GM18861 (cell line): Measurements from ENCODE around the gene ELP6.
"Not testable (repeated sequence)": the region's sequence is repeated elsewhere in the genome, so short reads cannot be mapped to it uniquely, and the experiment has no call there.

ENCODE experiments used
- ATAC-seq: cut with Tn5 transposase; IDR thresholded peaks from one replicate; pipeline ENCODE4 v1.9.1; 2021; ENCODE audit not compliant: unreplicated experiment

ELP6 gene

DNA sequence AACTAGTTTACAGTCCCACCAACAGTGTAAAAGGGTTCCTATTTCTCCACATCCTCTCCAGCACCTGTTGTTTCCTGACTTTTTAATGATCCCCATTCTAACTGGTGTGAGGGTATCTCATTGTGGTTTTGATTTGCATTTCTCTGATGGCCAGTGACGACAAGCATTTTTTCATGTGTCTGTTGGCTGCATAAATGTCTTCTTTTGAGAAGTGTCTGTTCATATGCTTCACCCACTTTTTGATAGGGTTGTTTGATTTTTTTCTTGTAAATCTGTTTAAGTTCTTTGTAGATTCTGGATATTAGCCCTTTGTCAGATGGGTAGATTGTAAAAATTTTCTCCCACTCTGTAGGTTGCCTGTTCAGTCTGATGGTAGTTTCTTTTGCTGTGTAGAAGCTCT lies 45.2 kb downstream of the ELP6 start:
- ATAC-seq, result not testable (repeated sequence)

DNA sequence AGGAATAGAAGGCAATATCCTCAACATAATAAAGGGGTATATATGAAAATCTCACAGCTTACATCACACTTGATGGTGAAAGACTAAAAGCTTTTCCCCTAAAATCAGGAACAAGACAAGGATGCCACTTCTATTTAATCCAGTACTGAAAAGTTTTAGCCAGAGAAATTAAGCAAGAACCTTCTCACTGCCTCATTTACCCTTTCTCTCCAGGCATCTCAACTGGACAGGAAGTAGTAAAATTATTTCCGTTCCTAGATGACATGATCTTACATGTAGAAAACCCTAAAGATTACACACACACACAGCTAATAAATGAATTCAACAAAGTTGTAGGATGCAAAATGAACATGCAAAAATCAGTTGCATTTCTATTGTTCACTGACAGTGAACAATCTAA lies 48.9 kb downstream of the ELP6 start:
- ATAC-seq, result no peak

DNA sequence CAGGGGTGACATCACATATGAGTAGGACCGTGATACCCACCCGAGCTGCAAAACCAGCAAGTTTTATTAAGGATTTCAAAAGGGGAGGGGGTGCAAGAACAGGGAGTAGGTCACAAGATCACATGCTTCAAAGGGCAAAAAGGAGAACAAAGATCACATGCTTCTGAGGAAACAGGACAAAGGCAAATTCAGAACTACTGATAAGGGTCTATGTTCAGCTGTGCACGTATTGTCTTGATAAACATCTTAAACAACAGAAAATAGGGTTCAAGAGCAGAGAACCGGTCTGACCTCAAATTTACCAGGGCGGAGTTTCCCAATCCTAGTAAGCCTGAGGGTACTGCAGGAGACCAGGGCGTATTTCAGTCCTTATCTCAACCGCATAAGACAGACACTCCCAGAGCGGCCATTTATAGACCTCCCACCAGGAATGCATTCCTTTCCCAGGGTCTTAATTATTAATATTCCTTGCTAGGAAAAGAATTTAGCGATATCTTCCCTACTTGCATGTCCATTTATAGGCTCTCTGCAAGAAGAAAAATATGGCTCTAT lies 53.9 kb downstream of the ELP6 start:
- not testable (repeated sequence) for ATAC-seq

DNA sequence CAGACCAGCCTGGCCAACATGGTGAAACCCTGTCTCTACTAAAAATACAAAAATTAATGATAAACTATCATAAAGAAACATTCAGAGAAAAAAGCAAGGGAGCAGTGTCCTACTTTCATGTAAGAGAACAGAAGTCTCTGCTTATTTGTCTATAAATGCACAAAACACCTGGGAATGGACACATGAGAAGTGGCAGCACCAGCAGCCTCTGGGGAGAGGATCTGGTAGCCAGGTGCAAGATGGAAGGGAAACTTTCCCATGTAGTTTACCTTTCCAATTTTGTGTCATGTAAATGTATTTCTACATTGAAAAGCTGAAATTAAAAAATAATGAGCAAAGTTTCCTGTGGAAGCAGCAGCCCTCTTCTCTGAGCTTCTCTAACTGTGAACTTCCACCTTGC lies 56.5 kb downstream of the ELP6 start:
- no peak for ATAC-seq

DNA sequence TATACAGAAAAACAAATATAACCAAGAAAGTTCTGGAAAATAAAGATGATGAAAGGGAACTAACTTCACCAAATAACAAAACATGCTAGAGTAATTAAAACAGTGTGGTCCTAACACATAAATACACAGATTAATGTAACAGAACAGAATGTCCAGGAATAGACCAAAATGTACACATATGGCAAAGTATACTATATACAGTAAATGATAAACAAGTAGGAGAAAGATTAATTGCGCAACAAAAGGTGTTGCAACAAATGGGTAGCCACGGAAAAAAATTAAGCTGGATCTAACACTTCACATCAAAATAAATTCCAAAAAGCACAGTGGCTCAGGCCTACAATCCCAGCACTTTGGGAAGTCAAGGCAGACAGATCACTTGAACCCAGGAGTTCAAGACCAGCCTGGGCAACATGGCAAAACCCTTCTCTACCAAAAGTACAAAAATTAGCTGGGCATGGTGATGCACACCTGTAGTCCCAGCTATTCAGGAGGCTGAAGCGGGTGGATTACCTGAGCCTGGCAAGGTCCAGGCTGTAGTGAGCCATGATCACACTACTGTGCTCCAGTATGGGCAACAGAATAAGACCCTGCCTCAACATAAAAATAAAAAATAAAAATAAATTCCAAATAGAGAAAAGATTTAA lies 57.6 kb downstream of the ELP6 start:
- ATAC-seq, result no peak

DNA sequence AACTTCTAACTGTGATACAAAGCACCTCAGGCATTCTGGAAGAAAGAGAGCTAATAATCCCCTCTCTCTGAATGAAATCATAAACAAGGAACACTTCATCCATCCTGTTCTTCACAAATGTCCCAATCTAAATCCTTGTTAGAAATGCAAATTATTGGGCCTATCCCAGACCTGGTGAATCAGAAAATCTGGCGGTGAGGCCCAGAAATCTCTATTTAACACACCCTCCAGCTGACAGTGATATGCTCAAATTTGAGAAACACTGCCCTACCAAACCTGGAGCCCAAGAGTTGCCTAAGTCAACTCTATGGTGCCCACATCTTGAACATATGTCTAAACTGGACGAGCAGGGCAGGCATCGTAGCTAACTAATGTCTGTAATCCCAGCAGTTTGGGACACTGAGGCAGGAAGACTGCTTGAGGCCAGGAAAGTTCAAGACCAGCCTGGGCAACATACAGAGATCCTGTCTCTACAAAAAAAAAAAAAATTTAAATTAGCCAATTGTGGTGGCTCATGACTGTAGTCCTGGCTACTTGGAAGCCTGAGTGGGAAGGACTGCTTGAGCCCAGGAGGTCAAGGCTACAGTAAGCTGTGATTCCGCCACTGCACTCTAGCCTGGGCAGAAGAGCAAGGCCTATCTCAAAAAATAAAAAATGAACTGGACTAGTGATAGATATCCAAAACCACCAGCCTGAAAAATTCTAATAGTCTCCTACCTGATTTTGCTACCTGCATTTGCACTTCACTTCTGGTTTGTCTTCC lies 60.9 kb downstream of the ELP6 start:
- no peak for ATAC-seq
